HCT116 (cell line): ENCODE data around the gene GRIA1. TPM values are rescaled to one million over a fixed set of nuclear protein-coding genes. Genes with fewer than 3 reads are reported as not detected.

Experiments
- ATAC-seq: fragments of 200-7000 bp; cut with Tn5 transposase; 2 replicates; pipeline ENCODE4 v1.9.1; 2020; ENCODE audit warnings: mild to moderate bottlenecking, moderate library complexity
- BruUV-seq: library from RNA; stranded (reverse); fragments of 400-500 nt; replicated peaks from 2 replicates; lab custom pipeline; 2021; lab: Mats Ljungman, UMichigan
- CTCF ChIA-PET: fragments of 300-600 bp; sonication (Branson Sonifier 250); formaldehyde crosslinking; loops from one replicate; lab custom pipeline; 2021; ENCODE audit warnings: antibody characterized with exemption; lab: Charles Lee
- POLR2A ChIA-PET: fragments of 300-600, 350-600 bp; sonication (Branson Sonifier 250); formaldehyde crosslinking; loops from one replicate; lab custom pipeline; 2021; ENCODE audit warnings: antibody characterized with exemption; lab: Charles Lee
- RAD21 ChIA-PET, 2 experiments: fragments of 300-600 bp; sonication (Branson Sonifier 250); formaldehyde crosslinking; loops; one replicate each; lab custom pipeline; 2023; ENCODE audit warnings: low total read pairs in 2 of 2; ENCODE audit not compliant: uncharacterized antibody in 2 of 2, unreplicated experiment in 2 of 2, low non-redundant PET in 1 of 2; lab: Charles Lee
- DNase-seq: peaks from one replicate; pipeline ENCODE4 v3.0.0-alpha.2; 2010; ENCODE audit warnings: low read depth, low spot score
- H2AFZ ChIP-seq: fragments of 200-600 bp; shearing (Covaris generic), sonication (generic); 2 replicates; pipeline ENCODE4 v1.6.1; 2017; ENCODE audit warnings: low read depth, mixed run types, mixed read lengths, antibody characterized with exemption, low read length; ENCODE audit not compliant: poor library complexity, severe bottlenecking
- H3K27ac ChIP-seq: 2 replicates; pipeline ENCODE4 v1.5.1; 2012; ENCODE audit warnings: low read depth, low read length
- H3K27me3 ChIP-seq: fragments of 200-600 bp; sonication (generic); 2 replicates; pipeline ENCODE4 v1.6.1; 2016; ENCODE audit warnings: mixed run types, low read length, mixed read lengths; ENCODE audit not compliant: insufficient read depth
- H3K36me3 ChIP-seq, 2 experiments: fragments of 200-500 bp in 1 of 2; fragments of 200-600 bp in 1 of 2; sonication (Bioruptor generic) in 1 of 2; sonication (generic) in 1 of 2; 2 replicates each; pipeline versions ENCODE4 v1.5.1 to v1.6.1; 2014 to 2016; ENCODE audit warnings: low read length in 2 of 2, inconsistent platforms in 1 of 2, mixed read lengths in 1 of 2, mixed run types in 1 of 2; ENCODE audit not compliant: insufficient read depth in 2 of 2, control insufficient read depth in 1 of 2
- H3K4me1 ChIP-seq, 2 experiments: fragments of 200-600 bp in 1 of 2; sonication (generic) in 1 of 2; 2 replicates each; pipeline versions ENCODE4 v1.5.1 to v1.6.1; 2012 to 2017; ENCODE audit warnings: low read length in 2 of 2, inconsistent platforms in 1 of 2, mild to moderate bottlenecking in 1 of 2, mixed read lengths in 1 of 2, mixed run types in 1 of 2, moderate library complexity in 1 of 2; ENCODE audit not compliant: insufficient read depth in 2 of 2, control insufficient read depth in 1 of 2
- H3K4me2 ChIP-seq: fragments of 200-600 bp; sonication (generic); 2 replicates; pipeline ENCODE4 v1.6.1; 2017; ENCODE audit warnings: mixed run types, low read length, mixed read lengths
- H3K4me3 ChIP-seq, 2 experiments: fragments of 200-600 bp in 1 of 2; sonication (generic) in 1 of 2; replicated peaks in 1 of 2; 2 replicates each; pipeline ENCODE4 v1.5.1; 2011 to 2016; ENCODE audit warnings: low read length in 2 of 2, control low read depth in 1 of 2, low read depth in 1 of 2, mild to moderate bottlenecking in 1 of 2, mixed read lengths in 1 of 2, mixed run types in 1 of 2
- H3K79me2 ChIP-seq: fragments of 200-600 bp; sonication (generic); 2 replicates; pipeline ENCODE4 v1.6.1; 2017; ENCODE audit warnings: mild to moderate bottlenecking, mixed run types, low read length, moderate library complexity, mixed read lengths; ENCODE audit not compliant: insufficient read depth
- H3K9ac ChIP-seq: fragments of 200-600 bp; sonication (generic); 2 replicates; pipeline ENCODE4 v1.6.1; 2016; ENCODE audit warnings: low read length, mixed read lengths
- H3K9me2 ChIP-seq: fragments of 200-600 bp; sonication (generic), shearing (Covaris generic); 2 replicates; pipeline ENCODE4 v1.6.1; 2017; ENCODE audit warnings: mixed run types, mild to moderate bottlenecking, moderate library complexity; ENCODE audit not compliant: insufficient read depth
- H3K9me3 ChIP-seq, 2 experiments: fragments of 200-500 bp in 1 of 2; fragments of 200-600 bp in 1 of 2; sonication (Bioruptor generic) in 1 of 2; sonication (generic) in 1 of 2; 2 replicates each; pipeline ENCODE4 v1.6.1; 2014 to 2017; ENCODE audit warnings: low read length in 2 of 2, mixed read lengths in 2 of 2, inconsistent platforms in 1 of 2, low read depth in 1 of 2, mild to moderate bottlenecking in 1 of 2, mixed run types in 1 of 2, moderate library complexity in 1 of 2; ENCODE audit not compliant: control insufficient read depth in 1 of 2, insufficient read depth in 1 of 2
- H4K20me1 ChIP-seq: fragments of 200-600 bp; sonication (generic), shearing (Covaris generic); 2 replicates; pipeline ENCODE4 v1.6.1; 2017; ENCODE audit warnings: mixed run types, mild to moderate bottlenecking, moderate library complexity; ENCODE audit not compliant: insufficient read depth
- ATF3 ChIP-seq: IDR thresholded peaks from 2 replicates; pipeline ENCODE4 v1.6.1; 2012
- CBX3 ChIP-seq: IDR thresholded peaks from 2 replicates; pipeline ENCODE4 v1.6.1; 2012; ENCODE audit warnings: low read depth
- CEBPB ChIP-seq: IDR thresholded peaks from 2 replicates; pipeline ENCODE4 v1.6.1; 2012; ENCODE audit warnings: low read depth
- EGR1 ChIP-seq: IDR thresholded peaks from 2 replicates; pipeline ENCODE4 v1.6.1; 2012; ENCODE audit warnings: low read depth
- EZH2 ChIP-seq: fragments of 200-600 bp; sonication (generic); IDR thresholded peaks from 2 replicates; pipeline ENCODE4 v1.6.1; 2017; ENCODE audit warnings: antibody characterized with exemption, mixed run types
- EZH2phosphoT487 ChIP-seq: fragments of 200-600 bp; IDR thresholded peaks from 2 replicates; pipeline ENCODE4 v1.6.1; 2018; ENCODE audit warnings: antibody characterized with exemption, borderline replicate concordance
- FOSL1 ChIP-seq: IDR thresholded peaks from 2 replicates; pipeline ENCODE4 v1.6.1; 2012; ENCODE audit warnings: low read depth
- JUND ChIP-seq: IDR thresholded peaks from 2 replicates; pipeline ENCODE4 v1.6.1; 2012
- MAX ChIP-seq: IDR thresholded peaks from 2 replicates; pipeline ENCODE4 v1.6.1; 2012
- POLR2A ChIP-seq: IDR thresholded peaks from 2 replicates; pipeline ENCODE4 v1.7.0; 2011; ENCODE audit warnings: borderline replicate concordance; ENCODE audit not compliant: insufficient read depth, insufficient read length; ENCODE audit errors: extremely low read depth
- POLR2AphosphoS5 ChIP-seq: IDR thresholded peaks from 2 replicates; pipeline ENCODE4 v1.6.1; 2011; ENCODE audit warnings: mild to moderate bottlenecking, low read depth, low read length, moderate library complexity
- RAD21 ChIP-seq: IDR thresholded peaks from 2 replicates; pipeline ENCODE4 v1.6.1; 2012; ENCODE audit warnings: low read depth, mild to moderate bottlenecking
- SRF ChIP-seq: IDR thresholded peaks from 2 replicates; pipeline ENCODE4 v1.6.1; 2012; ENCODE audit warnings: low read depth
- YY1 ChIP-seq: IDR thresholded peaks from 2 replicates; pipeline ENCODE4 v1.6.1; 2011; ENCODE audit warnings: low read length, low read depth, moderate library complexity, mild to moderate bottlenecking; ENCODE audit not compliant: insufficient replicate concordance; ENCODE audit errors: extremely low read depth
- ZBTB33 ChIP-seq: IDR thresholded peaks from 2 replicates; pipeline ENCODE4 v1.6.1; 2011; ENCODE audit warnings: mild to moderate bottlenecking, low read length, moderate library complexity; ENCODE audit not compliant: insufficient replicate concordance; ENCODE audit errors: extremely low read depth
- intact Hi-C: fragments of 100-400 bp; cut with micrococcal nuclease; formaldehyde crosslinking; loops from 2 replicates; pipeline ENCODE4 v1.10.0; 2022
- total RNA-seq: library from RNA; stranded (reverse); gene quantifications from one replicate; pipeline ENCODE4 v1.2.1, GENCODE V29; 2021; ENCODE audit not compliant: unreplicated experiment
- TF ChIP-seq, protein P1 (sequence below): IDR thresholded peaks from 2 replicates; pipeline ENCODE4 v1.6.1; 2012; ENCODE audit warnings: low read depth

GRIA1 gene
- total RNA-seq, 1 experiment from 2014 or later = not detected

- TF ChIP-seq CEBPB = no peak
- no peak for TF ChIP-seq CBX3
- CTCF ChIA-PET = no interaction called here
- H2AFZ ChIP-seq = no peak overlapping the region
These were observed 223.5 kb downstream of the GRIA1 start for GRCh38 chr5:153713943-153714342.

DNA sequence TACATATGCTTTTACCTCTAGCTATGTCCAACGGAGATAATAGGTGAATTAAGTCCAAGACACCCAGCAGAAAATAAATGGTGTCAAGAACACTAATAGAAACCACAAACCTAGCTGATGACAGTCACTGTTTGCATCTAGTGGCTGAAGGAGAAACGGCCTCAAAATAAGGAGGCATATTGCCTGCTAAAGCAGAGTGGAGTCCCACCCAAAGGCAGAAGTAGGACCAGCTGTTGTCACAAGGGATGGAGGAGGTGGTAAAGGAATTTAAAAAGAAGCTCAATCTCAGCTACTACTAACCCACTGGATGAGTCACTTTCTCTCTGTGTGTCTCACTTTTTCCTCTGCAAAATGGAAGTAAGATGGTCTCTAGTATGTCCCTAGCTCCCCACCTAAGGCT lies 224.3 kb downstream of the GRIA1 start:
- H4K20me1 ChIP-seq = no peaks in the 10 kb centered on the region
- H3K79me2 ChIP-seq = no peaks in the 10 kb centered on the region
- intact Hi-C loops = no loop called here
- TF ChIP-seq POLR2A (no peak), JUND (no peak), YY1 (no peak), POLR2AphosphoS5 (no peak), EZH2phosphoT487 (no peak), EZH2 (no peak), CBX3 (no peak), ATF3 (no peak), FOSL1 (no peak), RAD21 (no peak), CEBPB (no peak), EGR1 (no peak), ZBTB33 (no peak), SRF (no peak), MAX (no peak)
- TF ChIP-seq, protein P1, sequence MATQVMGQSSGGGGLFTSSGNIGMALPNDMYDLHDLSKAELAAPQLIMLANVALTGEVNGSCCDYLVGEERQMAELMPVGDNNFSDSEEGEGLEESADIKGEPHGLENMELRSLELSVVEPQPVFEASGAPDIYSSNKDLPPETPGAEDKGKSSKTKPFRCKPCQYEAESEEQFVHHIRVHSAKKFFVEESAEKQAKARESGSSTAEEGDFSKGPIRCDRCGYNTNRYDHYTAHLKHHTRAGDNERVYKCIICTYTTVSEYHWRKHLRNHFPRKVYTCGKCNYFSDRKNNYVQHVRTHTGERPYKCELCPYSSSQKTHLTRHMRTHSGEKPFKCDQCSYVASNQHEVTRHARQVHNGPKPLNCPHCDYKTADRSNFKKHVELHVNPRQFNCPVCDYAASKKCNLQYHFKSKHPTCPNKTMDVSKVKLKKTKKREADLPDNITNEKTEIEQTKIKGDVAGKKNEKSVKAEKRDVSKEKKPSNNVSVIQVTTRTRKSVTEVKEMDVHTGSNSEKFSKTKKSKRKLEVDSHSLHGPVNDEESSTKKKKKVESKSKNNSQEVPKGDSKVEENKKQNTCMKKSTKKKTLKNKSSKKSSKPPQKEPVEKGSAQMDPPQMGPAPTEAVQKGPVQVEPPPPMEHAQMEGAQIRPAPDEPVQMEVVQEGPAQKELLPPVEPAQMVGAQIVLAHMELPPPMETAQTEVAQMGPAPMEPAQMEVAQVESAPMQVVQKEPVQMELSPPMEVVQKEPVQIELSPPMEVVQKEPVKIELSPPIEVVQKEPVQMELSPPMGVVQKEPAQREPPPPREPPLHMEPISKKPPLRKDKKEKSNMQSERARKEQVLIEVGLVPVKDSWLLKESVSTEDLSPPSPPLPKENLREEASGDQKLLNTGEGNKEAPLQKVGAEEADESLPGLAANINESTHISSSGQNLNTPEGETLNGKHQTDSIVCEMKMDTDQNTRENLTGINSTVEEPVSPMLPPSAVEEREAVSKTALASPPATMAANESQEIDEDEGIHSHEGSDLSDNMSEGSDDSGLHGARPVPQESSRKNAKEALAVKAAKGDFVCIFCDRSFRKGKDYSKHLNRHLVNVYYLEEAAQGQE = no peak
- no peaks in the 10 kb centered on the region for H3K4me1 ChIP-seq
- H3K4me3 ChIP-seq = no peak overlapping the region
- CTCF ChIA-PET = no interaction called here
- RAD21 ChIA-PET = no interaction called here
- H3K9me3 ChIP-seq = no peaks in the 10 kb centered on the region
- POLR2A ChIA-PET = no interaction called here
- H3K27me3 ChIP-seq = peaks cover 6% of the 10 kb centered on the region; the same call in 1 of the 2 replicates
- no peaks in the 10 kb centered on the region for H3K36me3 ChIP-seq
- no peak overlapping the region for H2AFZ ChIP-seq
- no peaks in the 10 kb centered on the region for H3K9me2 ChIP-seq
- ATAC-seq (no peak), DNase-seq (no peak)
- H3K4me2 ChIP-seq = no peak overlapping the region
- no peak overlapping the region for H3K27ac ChIP-seq
- BruUV-seq = no TSS peak
- no peak overlapping the region for H3K9ac ChIP-seq

More at GRCh38 chr5:153713943-153714342, 223.5 kb downstream of the GRIA1 start:
- Histone ChIP-seq H3K79me2 (no peaks in the 10 kb centered on the region), H3K9ac (no peak overlapping the region), H3K27ac (no peak overlapping the region), H4K20me1 (no peaks in the 10 kb centered on the region), H3K36me3 (no peaks in the 10 kb centered on the region), H3K9me3 (no peaks in the 10 kb centered on the region), H3K4me3 (no peak overlapping the region), H3K27me3 (peaks cover 6% of the 10 kb centered on the region; the same call in 1 of the 2 replicates), H3K4me2 (no peak overlapping the region), H3K9me2 (no peaks in the 10 kb centered on the region), H3K4me1 (no peaks in the 10 kb centered on the region)
- ATAC-seq (no peak), DNase-seq (no peak)
- ChIA-PET RAD21 (no interaction called here), POLR2A (no interaction called here)
- BruUV-seq = no TSS peak
- intact Hi-C loops = no loop called here
